GM23338 (cell line): ENCODE results near the gene TRAF3.

ENCODE experiments used
- CREB1 ChIP-seq: fragments of 250-450 bp; sonication (Bioruptor Pico); IDR thresholded peaks from 2 replicates; pipeline ENCODE4 v1.5.0; 2020; ENCODE audit warnings: low read depth, mild to moderate bottlenecking, moderate library complexity
- EZH2 ChIP-seq: fragments of 200-600 bp; sonication (generic); IDR thresholded peaks from one replicate; pipeline ENCODE4 v1.8.0; 2017; ENCODE audit warnings: antibody characterized with exemption, mild to moderate bottlenecking, low read depth; ENCODE audit not compliant: unreplicated experiment
- EZH2phosphoT487 ChIP-seq: fragments of 200-600 bp; sonication (generic); IDR thresholded peaks from one replicate; pipeline ENCODE4 v1.8.1; 2018; ENCODE audit warnings: antibody characterized with exemption; ENCODE audit not compliant: unreplicated experiment
- JUNB ChIP-seq: IDR thresholded peaks from one replicate; pipeline ENCODE4 v1.6.1; 2016; ENCODE audit warnings: antibody characterized with exemption; ENCODE audit not compliant: unreplicated experiment
- POLR2AphosphoS5 ChIP-seq: IDR thresholded peaks from 2 replicates; pipeline ENCODE4 v1.6.1; 2016; ENCODE audit warnings: antibody characterized with exemption, low read depth
- STAT1 ChIP-seq: IDR thresholded peaks from one replicate; pipeline ENCODE4 v1.6.1; 2016; ENCODE audit warnings: antibody characterized with exemption; ENCODE audit not compliant: unreplicated experiment
- ZNF114 ChIP-seq: fragments of 250-450 bp; sonication (Bioruptor Pico); IDR thresholded peaks from 2 replicates; pipeline ENCODE4 v1.5.0; 2020; ENCODE audit warnings: mild to moderate bottlenecking, moderate library complexity
- TF ChIP-seq, protein P1 (sequence below), 2 experiments: fragments of 200-600 bp in 1 of 2; sonication (generic) in 1 of 2; conservative IDR thresholded peaks; 2 replicates each; pipeline versions ENCODE4 v1.5.1 to v1.6.1; 2016 to 2017; ENCODE audit warnings: antibody characterized with exemption in 2 of 2, low read depth in 2 of 2, mild to moderate bottlenecking in 2 of 2, moderate library complexity in 1 of 2
- TF ChIP-seq, protein P2 (sequence below): IDR thresholded peaks from one replicate; pipeline ENCODE4 v1.6.1; 2018; ENCODE audit warnings: antibody characterized with exemption; ENCODE audit not compliant: unreplicated experiment
- TF ChIP-seq, protein P3 (sequence below): fragments of 250-450 bp; sonication (Bioruptor Pico); IDR thresholded peaks from 2 replicates; pipeline ENCODE4 v1.5.0; 2020; ENCODE audit warnings: mild to moderate bottlenecking, moderate library complexity
- TF ChIP-seq, protein P4 (sequence below): IDR thresholded peaks from 2 replicates; pipeline ENCODE4 v1.6.1; 2016; ENCODE audit warnings: antibody characterized with exemption

DNA sequence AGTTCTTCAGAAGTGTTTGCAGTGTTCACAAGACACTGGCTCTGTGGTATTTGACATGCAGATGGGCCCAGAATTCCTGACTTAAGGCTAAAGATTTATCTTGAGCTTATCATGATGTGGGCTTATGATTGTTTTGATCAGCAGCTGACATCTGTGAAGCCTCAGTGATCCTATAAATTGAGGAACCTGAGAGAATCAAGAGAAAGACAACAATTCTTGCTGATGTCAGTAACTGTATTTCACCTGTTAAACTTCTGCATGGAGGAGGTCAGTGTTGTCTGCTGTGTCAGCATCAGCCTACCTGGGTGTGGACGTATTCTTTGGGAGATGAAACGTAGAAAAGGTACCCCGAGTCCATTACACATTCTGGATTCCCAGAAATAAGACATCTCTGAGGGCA lies 33.3 kb downstream of the TRAF3 start:
- TF ChIP-seq, protein P1, sequence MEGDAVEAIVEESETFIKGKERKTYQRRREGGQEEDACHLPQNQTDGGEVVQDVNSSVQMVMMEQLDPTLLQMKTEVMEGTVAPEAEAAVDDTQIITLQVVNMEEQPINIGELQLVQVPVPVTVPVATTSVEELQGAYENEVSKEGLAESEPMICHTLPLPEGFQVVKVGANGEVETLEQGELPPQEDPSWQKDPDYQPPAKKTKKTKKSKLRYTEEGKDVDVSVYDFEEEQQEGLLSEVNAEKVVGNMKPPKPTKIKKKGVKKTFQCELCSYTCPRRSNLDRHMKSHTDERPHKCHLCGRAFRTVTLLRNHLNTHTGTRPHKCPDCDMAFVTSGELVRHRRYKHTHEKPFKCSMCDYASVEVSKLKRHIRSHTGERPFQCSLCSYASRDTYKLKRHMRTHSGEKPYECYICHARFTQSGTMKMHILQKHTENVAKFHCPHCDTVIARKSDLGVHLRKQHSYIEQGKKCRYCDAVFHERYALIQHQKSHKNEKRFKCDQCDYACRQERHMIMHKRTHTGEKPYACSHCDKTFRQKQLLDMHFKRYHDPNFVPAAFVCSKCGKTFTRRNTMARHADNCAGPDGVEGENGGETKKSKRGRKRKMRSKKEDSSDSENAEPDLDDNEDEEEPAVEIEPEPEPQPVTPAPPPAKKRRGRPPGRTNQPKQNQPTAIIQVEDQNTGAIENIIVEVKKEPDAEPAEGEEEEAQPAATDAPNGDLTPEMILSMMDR (conservative IDR thresholded peaks at IDR 0.05; ENCODE audit: low read depth in 2 of 2), result no peak
- TF ChIP-seq JUNB, result no peak
- no peak for TF ChIP-seq EZH2
- TF ChIP-seq EZH2phosphoT487, result no peak
- TF ChIP-seq, protein P2, sequence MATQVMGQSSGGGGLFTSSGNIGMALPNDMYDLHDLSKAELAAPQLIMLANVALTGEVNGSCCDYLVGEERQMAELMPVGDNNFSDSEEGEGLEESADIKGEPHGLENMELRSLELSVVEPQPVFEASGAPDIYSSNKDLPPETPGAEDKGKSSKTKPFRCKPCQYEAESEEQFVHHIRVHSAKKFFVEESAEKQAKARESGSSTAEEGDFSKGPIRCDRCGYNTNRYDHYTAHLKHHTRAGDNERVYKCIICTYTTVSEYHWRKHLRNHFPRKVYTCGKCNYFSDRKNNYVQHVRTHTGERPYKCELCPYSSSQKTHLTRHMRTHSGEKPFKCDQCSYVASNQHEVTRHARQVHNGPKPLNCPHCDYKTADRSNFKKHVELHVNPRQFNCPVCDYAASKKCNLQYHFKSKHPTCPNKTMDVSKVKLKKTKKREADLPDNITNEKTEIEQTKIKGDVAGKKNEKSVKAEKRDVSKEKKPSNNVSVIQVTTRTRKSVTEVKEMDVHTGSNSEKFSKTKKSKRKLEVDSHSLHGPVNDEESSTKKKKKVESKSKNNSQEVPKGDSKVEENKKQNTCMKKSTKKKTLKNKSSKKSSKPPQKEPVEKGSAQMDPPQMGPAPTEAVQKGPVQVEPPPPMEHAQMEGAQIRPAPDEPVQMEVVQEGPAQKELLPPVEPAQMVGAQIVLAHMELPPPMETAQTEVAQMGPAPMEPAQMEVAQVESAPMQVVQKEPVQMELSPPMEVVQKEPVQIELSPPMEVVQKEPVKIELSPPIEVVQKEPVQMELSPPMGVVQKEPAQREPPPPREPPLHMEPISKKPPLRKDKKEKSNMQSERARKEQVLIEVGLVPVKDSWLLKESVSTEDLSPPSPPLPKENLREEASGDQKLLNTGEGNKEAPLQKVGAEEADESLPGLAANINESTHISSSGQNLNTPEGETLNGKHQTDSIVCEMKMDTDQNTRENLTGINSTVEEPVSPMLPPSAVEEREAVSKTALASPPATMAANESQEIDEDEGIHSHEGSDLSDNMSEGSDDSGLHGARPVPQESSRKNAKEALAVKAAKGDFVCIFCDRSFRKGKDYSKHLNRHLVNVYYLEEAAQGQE, result no peak
- no peak for TF ChIP-seq CREB1 (CRISPR knock-in tag)
- TF ChIP-seq POLR2AphosphoS5, result no peak
- TF ChIP-seq, protein P3, sequence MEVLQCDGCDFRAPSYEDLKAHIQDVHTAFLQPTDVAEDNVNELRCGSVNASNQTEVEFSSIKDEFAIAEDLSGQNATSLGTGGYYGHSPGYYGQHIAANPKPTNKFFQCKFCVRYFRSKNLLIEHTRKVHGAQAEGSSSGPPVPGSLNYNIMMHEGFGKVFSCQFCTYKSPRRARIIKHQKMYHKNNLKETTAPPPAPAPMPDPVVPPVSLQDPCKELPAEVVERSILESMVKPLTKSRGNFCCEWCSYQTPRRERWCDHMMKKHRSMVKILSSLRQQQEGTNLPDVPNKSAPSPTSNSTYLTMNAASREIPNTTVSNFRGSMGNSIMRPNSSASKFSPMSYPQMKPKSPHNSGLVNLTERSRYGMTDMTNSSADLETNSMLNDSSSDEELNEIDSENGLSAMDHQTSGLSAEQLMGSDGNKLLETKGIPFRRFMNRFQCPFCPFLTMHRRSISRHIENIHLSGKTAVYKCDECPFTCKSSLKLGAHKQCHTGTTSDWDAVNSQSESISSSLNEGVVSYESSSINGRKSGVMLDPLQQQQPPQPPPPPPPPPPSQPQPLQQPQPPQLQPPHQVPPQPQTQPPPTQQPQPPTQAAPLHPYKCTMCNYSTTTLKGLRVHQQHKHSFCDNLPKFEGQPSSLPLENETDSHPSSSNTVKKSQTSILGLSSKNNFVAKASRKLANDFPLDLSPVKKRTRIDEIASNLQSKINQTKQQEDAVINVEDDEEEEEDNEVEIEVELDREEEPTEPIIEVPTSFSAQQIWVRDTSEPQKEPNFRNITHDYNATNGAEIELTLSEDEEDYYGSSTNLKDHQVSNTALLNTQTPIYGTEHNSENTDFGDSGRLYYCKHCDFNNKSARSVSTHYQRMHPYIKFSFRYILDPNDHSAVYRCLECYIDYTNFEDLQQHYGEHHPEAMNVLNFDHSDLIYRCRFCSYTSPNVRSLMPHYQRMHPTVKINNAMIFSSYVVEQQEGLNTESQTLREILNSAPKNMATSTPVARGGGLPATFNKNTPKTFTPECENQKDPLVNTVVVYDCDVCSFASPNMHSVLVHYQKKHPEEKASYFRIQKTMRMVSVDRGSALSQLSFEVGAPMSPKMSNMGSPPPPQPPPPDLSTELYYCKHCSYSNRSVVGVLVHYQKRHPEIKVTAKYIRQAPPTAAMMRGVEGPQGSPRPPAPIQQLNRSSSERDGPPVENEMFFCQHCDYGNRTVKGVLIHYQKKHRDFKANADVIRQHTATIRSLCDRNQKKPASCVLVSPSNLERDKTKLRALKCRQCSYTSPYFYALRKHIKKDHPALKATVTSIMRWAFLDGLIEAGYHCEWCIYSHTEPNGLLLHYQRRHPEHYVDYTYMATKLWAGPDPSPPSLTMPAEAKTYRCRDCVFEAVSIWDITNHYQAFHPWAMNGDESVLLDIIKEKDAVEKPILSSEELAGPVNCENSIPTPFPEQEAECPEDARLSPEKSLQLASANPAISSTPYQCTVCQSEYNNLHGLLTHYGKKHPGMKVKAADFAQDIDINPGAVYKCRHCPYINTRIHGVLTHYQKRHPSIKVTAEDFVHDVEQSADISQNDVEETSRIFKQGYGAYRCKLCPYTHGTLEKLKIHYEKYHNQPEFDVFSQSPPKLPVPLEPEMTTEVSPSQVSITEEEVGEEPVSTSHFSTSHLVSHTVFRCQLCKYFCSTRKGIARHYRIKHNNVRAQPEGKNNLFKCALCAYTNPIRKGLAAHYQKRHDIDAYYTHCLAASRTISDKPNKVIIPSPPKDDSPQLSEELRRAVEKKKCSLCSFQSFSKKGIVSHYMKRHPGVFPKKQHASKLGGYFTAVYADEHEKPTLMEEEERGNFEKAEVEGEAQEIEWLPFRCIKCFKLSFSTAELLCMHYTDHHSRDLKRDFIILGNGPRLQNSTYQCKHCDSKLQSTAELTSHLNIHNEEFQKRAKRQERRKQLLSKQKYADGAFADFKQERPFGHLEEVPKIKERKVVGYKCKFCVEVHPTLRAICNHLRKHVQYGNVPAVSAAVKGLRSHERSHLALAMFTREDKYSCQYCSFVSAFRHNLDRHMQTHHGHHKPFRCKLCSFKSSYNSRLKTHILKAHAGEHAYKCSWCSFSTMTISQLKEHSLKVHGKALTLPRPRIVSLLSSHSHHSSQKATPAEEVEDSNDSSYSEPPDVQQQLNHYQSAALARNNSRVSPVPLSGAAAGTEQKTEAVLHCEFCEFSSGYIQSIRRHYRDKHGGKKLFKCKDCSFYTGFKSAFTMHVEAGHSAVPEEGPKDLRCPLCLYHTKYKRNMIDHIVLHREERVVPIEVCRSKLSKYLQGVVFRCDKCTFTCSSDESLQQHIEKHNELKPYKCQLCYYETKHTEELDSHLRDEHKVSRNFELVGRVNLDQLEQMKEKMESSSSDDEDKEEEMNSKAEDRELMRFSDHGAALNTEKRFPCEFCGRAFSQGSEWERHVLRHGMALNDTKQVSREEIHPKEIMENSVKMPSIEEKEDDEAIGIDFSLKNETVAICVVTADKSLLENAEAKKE, result no peak
- TF ChIP-seq, protein P4, sequence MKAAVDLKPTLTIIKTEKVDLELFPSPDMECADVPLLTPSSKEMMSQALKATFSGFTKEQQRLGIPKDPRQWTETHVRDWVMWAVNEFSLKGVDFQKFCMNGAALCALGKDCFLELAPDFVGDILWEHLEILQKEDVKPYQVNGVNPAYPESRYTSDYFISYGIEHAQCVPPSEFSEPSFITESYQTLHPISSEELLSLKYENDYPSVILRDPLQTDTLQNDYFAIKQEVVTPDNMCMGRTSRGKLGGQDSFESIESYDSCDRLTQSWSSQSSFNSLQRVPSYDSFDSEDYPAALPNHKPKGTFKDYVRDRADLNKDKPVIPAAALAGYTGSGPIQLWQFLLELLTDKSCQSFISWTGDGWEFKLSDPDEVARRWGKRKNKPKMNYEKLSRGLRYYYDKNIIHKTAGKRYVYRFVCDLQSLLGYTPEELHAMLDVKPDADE, result no peak
- no peak for TF ChIP-seq ZNF114 (CRISPR knock-in tag)
- no peak for TF ChIP-seq STAT1
